ELR (cell line): ENCODE data around the gene PARK7.

Experiments
- DNase-seq: peaks from one replicate; pipeline ENCODE4 v3.0.0-alpha.2; 2015; ENCODE audit warnings: low read depth

Gene PARK7

DNA sequence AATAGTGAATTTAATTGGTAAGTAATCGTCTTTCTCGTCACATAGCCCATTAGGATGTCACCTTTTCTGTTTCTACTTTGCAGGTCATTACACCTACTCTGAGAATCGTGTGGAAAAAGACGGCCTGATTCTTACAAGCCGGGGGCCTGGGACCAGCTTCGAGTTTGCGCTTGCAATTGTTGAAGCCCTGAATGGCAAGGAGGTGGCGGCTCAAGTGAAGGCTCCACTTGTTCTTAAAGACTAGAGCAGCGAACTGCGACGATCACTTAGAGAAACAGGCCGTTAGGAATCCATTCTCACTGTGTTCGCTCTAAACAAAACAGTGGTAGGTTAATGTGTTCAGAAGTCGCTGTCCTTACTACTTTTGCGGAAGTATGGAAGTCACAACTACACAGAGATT is 23.3 kb downstream of the PARK7 start:
- no peak for DNase-seq

DNA sequence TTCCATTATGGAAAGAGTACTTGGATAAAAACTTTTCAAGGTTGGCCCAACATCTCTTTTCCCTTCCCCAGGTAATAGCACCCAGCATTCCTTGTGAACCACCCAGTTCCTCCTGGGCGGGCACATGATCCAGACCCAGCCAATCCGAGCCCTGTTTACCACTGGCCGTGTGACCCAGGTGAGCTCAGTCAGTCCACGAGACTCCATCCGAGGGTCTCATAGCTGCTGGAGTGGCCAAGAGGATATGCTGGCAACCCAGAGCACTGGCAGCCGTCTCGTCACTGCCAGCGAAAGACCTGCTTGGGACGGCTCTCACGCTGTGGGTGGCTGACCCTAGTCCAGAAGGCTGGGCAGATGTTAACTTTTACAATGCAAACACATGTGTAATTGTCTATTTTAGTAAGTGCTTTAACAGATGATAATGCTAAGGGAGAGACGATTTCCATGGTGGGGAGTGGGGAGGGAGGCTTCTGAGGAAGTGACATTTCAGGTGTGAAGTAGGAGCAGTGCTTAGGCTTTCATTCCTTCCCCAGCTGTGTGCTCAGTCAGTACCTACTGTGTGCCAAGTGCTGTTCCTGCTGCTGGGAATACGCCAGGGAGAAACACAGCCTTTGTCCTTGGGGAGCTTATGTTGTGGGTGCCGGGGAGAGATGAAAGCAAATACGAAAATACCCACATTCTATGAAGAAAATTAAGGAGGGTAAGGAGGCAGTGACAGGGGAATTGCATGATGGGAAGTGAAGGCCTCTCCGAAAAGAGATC is 24.5 kb downstream of the PARK7 start:
- no peak for DNase-seq

DNA sequence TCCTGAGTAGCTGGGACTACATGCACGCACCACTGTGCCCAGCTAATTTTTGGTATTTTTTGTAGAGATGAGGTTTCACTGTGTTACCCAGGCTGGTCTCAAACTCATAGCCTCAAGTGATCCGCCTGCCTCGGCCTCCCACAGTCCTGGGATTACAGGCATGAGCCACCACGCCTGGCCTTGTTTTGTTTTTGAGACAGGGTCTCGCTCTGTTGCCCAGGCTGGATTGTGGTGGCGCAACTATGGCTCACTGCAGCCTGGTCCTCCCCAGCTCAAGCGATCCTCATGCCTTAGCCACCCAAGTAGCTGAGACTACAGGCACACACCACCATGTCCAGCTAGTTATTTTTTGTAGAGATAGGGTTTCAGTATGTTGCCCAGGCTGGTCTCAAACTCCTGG is 26.0 kb downstream of the PARK7 start:
- DNase-seq: no peak

DNA sequence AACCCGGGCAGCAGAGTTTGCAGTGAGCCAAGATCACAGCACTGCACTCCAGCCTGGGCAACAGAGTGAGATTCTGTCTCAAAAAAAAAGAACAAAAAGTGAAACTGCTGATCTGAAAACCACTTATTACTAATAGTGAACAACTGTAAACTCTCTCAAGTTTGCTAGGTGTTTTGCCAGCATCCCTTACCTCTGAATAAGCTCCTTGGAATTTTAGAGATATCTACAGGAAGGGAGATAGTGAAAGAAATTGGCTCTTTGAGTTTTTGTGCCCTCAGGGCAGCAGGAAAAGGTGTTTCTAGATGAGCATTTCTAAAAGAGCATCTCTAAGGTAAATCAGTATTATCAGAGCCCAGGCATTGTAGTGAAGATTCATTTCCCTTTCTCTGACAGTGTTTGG is 27.1 kb downstream of the PARK7 start:
- peak; percentile 65 for DNase-seq

DNA sequence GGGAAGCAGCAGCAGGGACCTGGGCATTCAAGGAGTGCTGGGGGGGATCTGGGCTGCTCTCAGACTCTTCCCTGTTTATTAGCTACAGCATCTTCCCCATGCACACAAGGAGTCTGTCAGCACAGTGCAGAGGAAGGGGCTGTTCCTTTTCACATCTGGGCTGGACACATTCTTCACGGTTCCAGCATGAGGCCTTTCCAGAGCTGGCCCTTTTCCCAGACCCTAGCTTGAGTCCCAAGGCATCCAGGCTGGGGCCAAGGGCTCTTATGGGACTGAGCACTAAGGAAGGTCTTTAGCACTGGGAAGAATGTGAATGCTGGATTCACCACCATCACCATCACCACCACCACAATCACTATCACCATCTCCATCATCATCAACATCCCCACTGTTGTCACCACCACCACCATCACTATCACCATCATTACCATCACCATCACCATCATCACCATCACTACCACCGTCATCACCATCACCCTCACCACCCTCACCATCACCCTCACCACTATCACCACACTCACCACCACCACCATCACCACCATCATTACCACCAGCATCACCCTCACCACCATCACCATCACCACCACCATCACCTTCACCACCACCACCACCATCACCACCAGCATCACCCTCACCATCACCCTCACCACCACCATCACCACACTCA is 28.4 kb downstream of the PARK7 start:
- no peak for DNase-seq

DNA sequence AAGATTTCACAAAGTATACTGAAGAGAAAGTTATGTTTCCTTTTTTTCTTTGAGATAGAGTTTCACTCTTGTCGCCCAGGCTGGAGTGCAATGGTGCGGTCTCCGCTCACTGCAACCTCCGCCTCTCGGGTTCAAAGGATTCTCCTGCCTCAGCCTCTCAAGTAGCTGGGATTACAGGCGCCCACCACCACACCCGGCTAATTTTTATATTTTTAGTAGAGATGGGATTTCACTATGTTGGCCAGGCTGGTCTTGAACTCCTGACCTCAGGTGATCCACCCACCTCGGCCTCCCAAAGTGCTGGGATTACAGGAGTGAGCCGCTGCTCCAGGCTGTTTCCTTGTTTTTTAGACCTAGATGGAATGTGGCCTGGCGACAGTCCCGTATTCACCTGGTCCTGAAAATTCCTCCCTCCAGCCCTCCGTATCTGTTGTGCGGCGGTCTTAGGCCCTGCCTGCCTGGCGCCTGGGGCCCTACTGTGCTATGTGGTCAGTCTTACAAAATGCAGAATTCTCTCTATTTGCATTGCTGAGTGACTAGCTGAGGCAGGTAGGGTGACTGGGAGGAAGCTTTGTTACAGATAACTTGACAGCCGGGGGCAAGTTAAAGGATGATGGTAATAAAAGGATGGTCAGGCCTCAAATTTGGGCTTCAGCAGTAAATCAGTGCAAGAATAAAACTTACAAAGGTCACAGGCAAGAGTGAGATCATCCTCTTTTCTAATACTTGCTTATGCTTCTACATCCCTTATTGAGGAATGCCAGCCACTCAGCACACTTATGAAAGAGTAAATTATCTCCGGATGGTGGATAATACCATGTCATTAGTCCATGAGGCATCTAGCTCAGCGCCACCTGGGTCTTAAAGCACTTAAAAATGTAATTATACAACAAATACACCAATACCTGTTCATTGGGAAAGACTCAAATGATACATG is 30.3 kb downstream of the PARK7 start:
- DNase-seq: no peak

DNA sequence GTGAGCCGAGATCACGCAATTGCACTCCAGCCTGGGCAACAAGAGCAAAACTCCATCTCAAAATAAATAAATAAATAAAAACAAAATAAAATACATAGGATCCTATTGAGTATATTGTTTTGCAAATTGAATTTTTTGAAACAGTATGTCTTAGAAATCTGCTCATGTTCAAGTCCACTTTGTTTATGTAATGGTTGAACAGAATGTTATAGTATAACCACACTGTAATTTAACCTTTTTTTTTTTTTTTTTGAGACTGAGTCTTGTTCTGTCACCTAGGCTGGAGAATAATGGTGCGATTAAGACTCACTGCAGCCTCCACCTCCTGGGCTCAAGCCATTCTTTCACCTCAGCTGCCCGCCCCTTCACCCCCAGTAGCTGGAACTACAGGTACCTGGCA is 31.4 kb downstream of the PARK7 start:
- no peak for DNase-seq

DNA sequence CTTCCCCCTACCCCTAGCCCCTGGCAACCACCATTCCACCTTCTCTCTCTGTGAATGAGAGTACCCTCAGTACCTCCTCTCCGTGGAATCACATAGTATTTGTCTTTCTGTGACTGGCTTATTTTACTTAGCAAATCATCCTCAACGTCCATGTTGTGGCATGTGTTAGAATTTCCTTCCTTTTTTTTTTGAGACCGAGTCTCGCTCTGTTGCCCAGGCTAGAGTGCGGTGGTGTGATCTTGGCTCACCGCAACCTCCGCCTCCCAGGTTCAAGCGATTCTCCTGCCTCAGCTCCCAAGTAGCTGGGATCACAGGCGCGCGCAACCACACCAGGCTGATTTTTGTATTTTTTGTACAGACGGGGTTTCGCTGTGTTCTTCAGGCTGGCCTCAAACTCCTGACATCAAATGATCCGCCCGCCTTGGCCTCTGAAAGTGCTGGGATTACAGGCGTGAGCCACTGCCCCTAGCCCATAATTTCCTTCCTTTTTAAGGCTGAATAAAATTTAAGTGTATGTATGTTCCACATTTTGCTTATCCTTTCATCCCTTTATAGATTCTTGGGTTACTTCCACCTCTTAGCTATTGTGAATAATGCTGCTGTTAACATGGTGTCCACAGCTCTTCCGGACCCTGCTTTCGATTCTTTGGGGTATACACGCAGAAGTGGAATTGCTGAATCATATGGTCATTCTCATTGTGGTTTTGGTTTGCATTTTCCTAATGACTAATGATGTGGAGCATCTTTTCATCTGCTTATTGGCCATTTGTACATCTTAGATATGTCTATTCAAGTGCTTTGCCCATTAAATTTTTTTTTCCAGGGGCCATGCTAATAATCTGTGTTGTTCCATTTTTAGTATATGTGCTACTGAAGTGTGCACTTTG is 32.3 kb downstream of the PARK7 start:
- DNase-seq: peak; percentile 93

DNA sequence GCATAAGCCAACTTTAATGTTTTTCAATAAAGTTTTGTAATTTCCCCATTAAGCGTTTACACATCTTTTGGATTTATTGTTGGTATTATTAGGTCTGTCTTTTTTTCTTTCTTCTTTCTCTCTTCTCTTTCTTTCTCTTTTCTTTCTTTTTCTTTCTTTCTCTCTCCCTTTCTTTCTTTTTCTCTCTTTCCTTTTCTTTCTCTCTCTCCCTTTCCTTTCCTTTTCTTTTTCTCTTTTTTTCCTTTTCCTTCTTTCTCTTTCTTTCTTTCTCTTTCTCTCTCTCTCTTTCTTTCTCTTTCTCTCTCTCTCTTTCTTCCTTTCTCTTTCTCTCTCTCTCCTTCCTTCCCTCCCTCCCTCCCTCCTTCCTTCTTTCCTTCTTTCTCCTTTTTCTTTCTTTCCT is 33.3 kb downstream of the PARK7 start:
- DNase-seq: no peak

DNA sequence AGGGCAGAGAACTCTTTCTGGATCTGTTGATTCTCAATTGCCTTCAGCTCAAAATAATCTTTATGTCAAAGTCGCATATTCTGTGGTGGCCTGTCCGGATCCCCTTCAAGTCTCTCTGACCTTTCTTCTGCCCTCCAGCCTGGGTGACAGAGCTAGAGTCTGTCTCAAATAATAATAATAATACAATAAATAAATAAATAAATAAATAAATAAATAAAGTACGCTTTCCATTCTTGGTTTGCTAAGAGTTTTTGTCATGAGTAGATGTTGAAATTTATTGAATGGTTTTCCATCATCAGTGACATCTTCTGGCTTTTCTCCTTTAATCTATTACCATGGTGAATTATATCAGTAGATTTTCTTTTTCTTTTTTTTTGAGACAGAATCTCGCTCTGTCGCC is 33.9 kb downstream of the PARK7 start:
- no peak for DNase-seq

DNA sequence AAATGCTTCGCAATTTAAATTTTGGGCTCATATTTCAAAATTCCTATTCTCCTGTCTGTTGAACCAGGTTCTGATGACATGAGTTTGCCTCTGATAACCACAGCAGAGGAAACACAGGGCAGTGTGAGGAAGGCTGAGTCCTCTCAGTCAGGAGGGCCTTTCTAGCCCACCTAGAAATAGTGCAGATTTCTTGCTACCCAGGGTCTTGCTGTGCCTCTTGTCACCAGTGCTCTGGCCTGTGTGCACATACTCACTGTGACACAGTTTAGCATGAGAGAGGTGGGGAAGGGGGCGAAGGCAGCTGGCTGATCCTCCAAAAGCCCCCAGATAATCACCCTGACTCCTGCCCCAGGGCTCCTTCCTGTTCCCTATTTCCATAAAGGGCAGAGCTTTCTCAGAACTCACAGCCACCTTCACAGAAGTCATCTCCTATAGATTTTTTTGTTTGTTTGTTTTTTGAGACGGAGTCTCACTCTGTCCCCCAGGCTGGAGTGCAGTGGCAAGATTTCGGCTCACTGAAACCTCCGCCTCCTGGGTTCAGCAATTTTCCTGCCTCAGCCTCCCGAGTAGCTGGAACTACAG is 40.9 kb downstream of the PARK7 start:
- DNase-seq: no peak

DNA sequence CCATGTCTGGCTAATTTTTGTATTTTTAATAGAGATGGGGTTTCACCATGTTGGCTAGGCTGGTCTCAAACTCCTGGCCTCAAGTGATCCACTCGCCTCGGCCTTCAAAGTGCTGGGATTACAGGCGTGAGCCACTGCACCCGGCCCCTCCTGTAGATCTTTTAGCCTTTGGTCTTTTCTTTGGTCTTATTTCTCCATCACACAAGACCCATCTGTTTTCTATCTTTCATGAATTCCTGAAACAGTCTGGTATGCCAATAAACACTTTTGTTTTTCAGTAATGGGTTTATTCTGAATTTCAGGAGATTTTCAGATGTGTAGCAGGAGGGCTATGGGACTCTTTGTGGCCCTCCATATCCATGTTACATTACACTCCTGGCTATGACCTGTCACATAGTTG is 41.4 kb downstream of the PARK7 start:
- no peak for DNase-seq

DNA sequence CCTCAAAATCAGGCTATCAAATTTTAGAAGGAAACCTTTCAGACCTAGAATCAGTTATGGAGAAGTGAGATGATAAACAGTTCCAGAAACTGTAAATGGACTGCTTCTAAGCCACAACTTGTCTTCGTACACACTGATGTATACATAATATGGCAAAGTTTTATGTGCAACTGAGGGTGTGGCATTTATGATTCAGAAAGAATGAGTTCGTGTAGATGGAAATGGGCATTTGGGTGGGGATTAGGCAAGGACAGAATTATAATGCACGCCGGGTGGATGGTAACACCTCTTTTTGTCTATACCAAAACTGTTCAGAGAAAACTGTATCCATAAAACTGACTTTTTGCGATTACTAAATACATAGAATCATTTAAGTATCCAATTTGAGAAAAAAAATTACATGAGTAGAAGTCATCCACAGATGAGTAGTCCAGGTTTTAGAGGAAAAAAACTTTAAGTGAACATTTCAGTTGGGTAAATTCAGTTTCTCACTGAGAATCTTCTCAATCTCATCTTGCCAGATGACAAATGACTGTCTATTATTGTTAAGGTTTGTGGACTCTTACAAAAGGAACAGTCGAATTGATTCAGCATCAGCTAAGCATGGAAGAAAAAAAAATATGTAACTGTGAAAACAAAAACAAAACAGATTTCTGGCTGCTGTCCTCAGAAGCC is 42.1 kb downstream of the PARK7 start:
- DNase-seq: peak; percentile 27

DNA sequence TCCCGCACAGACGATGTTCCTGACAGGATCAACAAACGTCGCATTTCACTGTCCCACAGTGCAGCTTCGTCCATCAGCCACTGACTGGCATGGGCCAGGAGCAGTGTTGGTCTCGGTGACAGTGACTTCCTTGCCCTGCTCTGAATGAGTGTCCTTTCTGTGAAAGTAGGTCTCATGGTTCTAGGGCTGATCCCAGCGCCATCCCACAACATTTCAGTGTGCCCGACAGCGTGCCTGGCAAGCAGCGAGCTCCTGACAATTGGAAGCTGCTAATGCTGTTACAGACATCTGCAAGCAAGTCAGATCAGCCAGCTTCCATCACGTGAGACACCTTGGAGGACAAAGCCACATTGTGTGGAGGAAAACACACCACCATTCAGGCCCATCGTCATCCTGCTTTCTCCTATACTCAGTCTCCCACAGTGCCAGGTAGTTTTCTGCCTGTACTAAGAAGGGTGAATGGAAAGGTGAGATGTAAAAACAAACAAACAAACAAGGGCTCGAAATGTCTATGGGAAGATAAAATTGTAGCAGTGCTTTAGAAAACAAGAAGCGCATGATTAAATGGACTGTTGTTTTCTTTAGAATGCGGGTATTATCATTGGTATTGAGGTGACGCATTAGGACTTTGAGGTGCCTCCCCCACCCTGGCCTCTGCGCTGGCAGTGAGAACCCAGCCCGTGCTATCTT is 42.7 kb downstream of the PARK7 start:
- DNase-seq: peak; percentile 45

DNA sequence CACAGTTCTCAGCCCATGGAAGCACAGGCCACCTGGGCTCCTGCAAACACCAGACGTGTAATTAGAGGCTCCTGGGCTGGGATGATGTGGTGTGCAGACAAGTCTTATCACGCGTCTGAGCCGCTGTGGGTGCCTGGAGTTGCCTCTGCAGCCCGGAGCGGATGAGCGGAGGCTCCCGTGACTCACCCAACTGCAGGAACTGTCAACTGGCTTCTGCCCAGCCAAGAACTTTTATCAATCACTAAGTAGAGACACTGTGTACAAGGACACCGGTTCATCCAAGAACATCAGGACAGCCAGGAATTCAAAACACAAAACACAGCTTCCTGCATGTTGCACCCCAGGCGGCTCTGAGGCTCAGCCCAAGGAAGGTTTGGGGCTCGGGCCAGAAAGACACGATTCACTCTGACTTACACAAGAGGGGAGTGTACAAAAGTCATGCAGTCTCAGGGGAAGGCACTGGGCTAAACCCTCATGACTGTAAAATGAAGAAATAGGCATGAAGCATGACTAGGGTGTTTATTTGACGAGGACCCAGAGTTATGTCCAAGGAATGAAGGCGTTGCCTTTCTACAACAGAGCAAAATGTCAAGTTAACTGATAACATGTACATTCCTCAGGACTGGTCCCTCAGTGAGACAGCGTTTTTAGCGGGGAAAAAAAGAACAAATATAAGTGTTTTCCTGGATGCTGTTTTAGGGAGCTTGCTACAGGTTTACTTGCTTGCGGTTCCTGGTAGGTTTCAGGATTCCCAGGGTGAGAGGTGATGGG is 43.5 kb downstream of the PARK7 start:
- peak; percentile 92 for DNase-seq

DNA sequence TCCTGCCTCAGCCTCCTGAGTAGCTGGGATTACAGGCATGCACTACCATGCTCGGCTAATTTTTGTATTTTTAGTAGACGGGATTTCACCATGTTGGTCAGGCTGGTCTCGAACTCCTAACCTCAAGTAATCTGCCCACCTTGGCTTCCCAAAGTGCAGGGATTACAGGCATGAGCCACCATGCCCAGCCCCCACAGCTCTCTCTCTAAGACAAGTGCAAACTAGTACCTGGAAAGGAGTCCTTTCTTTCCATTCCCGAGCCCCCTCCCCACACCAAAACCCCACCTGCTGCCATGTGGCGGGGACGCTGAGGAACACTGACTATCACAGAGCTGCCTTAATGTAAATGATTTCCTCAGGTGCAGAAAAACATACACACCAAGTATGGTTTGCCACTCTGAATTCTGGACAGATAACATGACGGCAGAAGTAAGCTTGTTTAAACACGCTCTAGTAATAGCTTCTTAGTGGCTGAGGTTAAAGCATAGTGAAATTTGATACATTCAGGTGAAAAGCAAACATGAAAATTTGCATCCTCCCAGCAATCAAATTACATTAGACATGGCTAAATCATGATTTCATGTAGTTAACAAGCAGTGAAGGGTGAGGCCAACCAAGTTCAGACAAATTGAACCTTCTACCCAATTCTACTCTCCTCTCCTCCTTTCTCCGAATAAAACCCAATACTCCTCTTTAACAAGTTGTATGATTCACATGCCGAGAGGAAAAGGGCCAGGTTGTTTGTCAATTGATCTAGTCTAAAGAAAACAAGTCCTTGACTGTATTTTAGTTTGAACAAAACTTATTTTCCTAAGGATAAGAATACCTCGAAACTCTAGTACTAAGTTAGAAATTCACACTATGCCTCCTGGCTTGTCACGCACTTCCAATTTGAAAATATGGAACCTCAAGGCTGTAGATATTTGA is 44.8 kb downstream of the PARK7 start:
- DNase-seq: no peak

DNA sequence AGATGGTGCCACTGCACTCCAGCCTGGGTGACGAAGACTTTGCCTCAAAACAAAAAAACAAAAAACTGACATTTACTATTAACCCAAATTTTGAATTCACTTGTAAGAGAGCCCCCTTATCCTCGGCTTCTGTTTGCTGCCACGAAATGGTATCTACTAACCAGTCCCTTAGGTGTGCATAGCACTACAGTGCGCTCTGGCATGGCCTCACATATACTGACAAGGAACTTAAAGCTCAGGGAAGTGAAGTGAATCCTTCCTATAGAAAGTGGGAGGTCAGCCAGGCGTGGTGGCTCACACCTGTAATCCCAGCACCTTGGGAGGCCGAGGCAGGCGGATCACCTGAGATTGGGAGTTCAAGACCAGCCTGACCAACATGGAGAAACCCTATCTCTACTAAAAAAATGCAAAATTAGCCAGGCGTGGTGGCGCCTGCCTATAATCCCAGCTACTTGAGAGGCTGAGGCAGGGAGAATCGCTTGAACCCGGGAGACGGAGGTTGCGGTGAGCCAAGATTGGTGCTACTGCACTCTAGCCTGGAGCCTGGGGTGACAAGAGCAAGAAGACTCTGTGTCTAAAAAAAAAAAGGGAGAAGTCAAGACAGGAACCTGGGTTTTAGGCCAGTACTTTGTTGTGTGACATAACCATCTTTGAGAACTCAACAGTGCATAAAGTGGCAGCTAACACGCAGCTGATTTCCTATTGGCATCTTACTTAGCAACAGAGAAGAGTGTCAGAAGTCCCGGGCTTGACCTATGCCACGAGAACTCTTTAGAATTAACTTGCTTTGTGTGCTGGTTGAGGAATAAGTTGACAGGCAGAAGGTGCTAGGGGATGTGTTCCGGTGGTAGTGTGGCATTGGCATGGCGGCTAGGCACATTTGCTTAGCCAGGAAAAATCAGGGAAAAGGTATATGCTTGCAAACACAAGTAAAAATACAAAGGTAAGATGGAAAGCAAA is 47.8 kb downstream of the PARK7 start:
- no peak for DNase-seq
